ENCODE measurements around the gene CCR3.

CCR3 gene

GRCh38 chr3:46218196-46218709 is 24.0 kb upstream of the CCR3 start:
- Histone ChIP-seq H3K36me3 (ENCODE audit: control insufficient read depth in 1 of 2, insufficient read depth in 2 of 2, low read length in 2 of 2) (no peaks in the 10 kb centered on the region), H3K9ac (ENCODE audit: low read depth in 1 of 2, low read length in 2 of 2) (no peak overlapping the region), H3K4me3 (ENCODE audit: low read depth in 1 of 2, low read length in 2 of 2) (no peak overlapping the region), H3K9me3 (ENCODE audit: control insufficient read depth in 1 of 2, low read length in 2 of 2) (peaks cover 0 to 2% of the 10 kb centered on the region in 2 donors), H3K27me3 (ENCODE audit: control insufficient read depth in 1 of 2, insufficient read depth in 2 of 2, low read length in 2 of 2) (peaks cover 0 to 3% of the 10 kb centered on the region in 2 donors), H3K4me1 (ENCODE audit: control insufficient read depth in 1 of 2, insufficient read depth in 2 of 2, low read length in 2 of 2) (peaks cover 10 to 11% of the 10 kb centered on the region in 2 donors), H3K27ac (ENCODE audit: low read depth, low read length) (no peak overlapping the region)

DNA sequence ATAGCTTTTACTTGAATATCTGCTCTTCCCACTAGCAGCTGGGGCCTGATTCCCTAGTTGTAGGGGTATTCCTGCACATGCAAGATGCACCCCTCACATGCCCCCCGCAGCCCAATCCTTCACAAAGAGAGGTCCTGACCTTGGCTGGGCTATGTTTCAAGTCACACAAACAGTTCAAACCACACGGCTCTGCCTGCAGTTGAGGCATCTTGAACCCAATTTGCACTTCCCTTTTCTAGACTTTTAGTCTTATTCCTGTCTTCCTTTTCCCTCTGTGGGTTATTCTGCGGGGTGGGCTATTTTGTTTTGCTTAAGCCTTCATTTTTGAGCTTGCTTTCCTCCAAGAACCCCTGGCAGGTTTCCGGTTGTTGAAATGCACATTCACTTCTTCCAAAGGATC is 20.9 kb upstream of the CCR3 start:
- no peak overlapping the region for H3K4me3 ChIP-seq (ENCODE audit: low read depth in 1 of 2, low read length in 2 of 2)
- H3K36me3 ChIP-seq (ENCODE audit: control insufficient read depth in 1 of 2, insufficient read depth in 2 of 2, low read length in 2 of 2) = no peaks in the 10 kb centered on the region
- no peaks in the 10 kb centered on the region for H3K27me3 ChIP-seq (ENCODE audit: control insufficient read depth in 1 of 2, insufficient read depth in 2 of 2, low read length in 2 of 2)
- H3K27ac ChIP-seq (ENCODE audit: low read depth, low read length) = no peak overlapping the region
- H3K4me1 ChIP-seq (ENCODE audit: control insufficient read depth in 1 of 2, insufficient read depth in 2 of 2, low read length in 2 of 2) = peaks cover 0 to 3% of the 10 kb centered on the region in 2 donors
- H3K9me3 ChIP-seq (ENCODE audit: control insufficient read depth in 1 of 2, low read length in 2 of 2) = peaks cover 0 to 2% of the 10 kb centered on the region in 2 donors
- no peak overlapping the region for H3K9ac ChIP-seq (ENCODE audit: low read depth in 1 of 2, low read length in 2 of 2)

GRCh38 chr3:46221938-46222337 is 20.3 kb upstream of the CCR3 start:
- Histone ChIP-seq H3K36me3 (ENCODE audit: control insufficient read depth in 1 of 2, insufficient read depth in 2 of 2, low read length in 2 of 2) (no peaks in the 10 kb centered on the region), H3K4me3 (ENCODE audit: low read depth in 1 of 2, low read length in 2 of 2) (no peak overlapping the region), H3K4me1 (ENCODE audit: control insufficient read depth in 1 of 2, insufficient read depth in 2 of 2, low read length in 2 of 2) (peaks cover 0 to 3% of the 10 kb centered on the region in 2 donors), H3K9me3 (ENCODE audit: control insufficient read depth in 1 of 2, low read length in 2 of 2) (peaks cover 0 to 2% of the 10 kb centered on the region in 2 donors), H3K9ac (ENCODE audit: low read depth in 1 of 2, low read length in 2 of 2) (no peak overlapping the region), H3K27ac (ENCODE audit: low read depth, low read length) (no peak overlapping the region), H3K27me3 (ENCODE audit: control insufficient read depth in 1 of 2, insufficient read depth in 2 of 2, low read length in 2 of 2) (no peaks in the 10 kb centered on the region)

GRCh38 chr3:46222435-46223161 is 19.7 kb upstream of the CCR3 start:
- no peak overlapping the region for H3K9ac ChIP-seq (ENCODE audit: low read depth in 1 of 2, low read length in 2 of 2)
- no peaks in the 10 kb centered on the region for H3K36me3 ChIP-seq (ENCODE audit: control insufficient read depth in 1 of 2, insufficient read depth in 2 of 2, low read length in 2 of 2)
- H3K4me3 ChIP-seq (ENCODE audit: low read depth in 1 of 2, low read length in 2 of 2) = no peak overlapping the region
- H3K4me1 ChIP-seq (ENCODE audit: control insufficient read depth in 1 of 2, insufficient read depth in 2 of 2, low read length in 2 of 2) = peaks cover 0 to 3% of the 10 kb centered on the region in 2 donors
- H3K27me3 ChIP-seq (ENCODE audit: control insufficient read depth in 1 of 2, insufficient read depth in 2 of 2, low read length in 2 of 2) = no peaks in the 10 kb centered on the region
- peaks cover 0 to 2% of the 10 kb centered on the region in 2 donors for H3K9me3 ChIP-seq (ENCODE audit: control insufficient read depth in 1 of 2, low read length in 2 of 2)
- H3K27ac ChIP-seq (ENCODE audit: low read depth, low read length) = no peak overlapping the region

DNA sequence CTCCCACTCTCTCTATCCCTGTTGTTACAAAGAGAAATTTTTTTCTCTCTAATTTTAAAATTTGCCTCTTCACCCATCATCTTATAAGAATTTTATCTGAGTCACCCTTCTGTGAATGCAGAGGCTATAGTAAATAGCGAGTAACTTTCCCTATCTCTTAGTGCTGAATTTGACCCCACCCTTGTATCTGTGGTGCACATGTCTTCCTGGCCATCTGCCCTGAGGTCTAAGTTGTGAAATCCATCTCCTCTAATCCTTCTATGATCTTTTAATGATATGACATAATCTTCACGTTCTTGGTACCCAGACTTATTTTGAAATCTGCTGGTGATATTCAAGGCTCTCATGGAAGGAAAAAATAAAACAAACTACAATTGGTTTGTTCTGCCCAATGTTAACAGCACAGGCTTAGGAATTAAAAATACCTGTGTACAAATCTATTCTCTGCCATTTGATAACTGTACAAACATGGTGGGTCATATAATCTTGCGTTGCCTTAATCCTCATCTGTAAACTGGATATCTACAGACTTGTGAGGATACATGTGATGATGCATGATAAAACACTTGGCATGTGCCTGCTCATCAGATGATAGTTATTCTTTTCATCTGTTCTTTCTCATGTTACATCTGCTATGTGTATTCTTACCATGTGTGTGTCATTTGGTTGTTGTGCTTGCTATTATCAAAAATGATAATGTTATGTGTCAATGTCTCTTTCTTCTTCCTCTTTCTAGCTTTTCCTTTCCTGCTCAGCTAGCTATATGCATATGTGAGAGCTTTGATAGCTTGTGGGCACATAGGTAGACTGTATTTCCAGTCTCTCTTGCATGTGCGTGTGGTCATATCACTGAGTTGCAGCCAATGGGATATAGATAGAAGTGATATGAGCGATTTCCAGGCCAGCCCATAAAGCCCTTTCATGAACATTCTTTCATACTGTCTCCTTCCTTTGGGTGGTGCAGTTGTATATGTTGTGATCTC is 13.7 kb upstream of the CCR3 start:
- Histone ChIP-seq H3K27me3 (ENCODE audit: control insufficient read depth in 1 of 2, insufficient read depth in 2 of 2, low read length in 2 of 2) (no peaks in the 10 kb centered on the region), H3K36me3 (ENCODE audit: control insufficient read depth in 1 of 2, insufficient read depth in 2 of 2, low read length in 2 of 2) (no peaks in the 10 kb centered on the region), H3K4me1 (ENCODE audit: control insufficient read depth in 1 of 2, insufficient read depth in 2 of 2, low read length in 2 of 2) (no peaks in the 10 kb centered on the region), H3K9me3 (ENCODE audit: control insufficient read depth in 1 of 2, low read length in 2 of 2) (no peaks in the 10 kb centered on the region), H3K4me3 (ENCODE audit: low read depth in 1 of 2, low read length in 2 of 2) (no peak overlapping the region), H3K9ac (ENCODE audit: low read depth in 1 of 2, low read length in 2 of 2) (no peak overlapping the region), H3K27ac (ENCODE audit: low read depth, low read length) (no peak overlapping the region)

GRCh38 chr3:46231323-46231722 is 10.9 kb upstream of the CCR3 start:
- Histone ChIP-seq H3K9ac (ENCODE audit: low read depth in 1 of 2, low read length in 2 of 2) (no peak overlapping the region), H3K27me3 (ENCODE audit: control insufficient read depth in 1 of 2, insufficient read depth in 2 of 2, low read length in 2 of 2) (no peaks in the 10 kb centered on the region), H3K4me3 (ENCODE audit: low read depth in 1 of 2, low read length in 2 of 2) (no peak overlapping the region), H3K36me3 (ENCODE audit: control insufficient read depth in 1 of 2, insufficient read depth in 2 of 2, low read length in 2 of 2) (no peaks in the 10 kb centered on the region), H3K27ac (ENCODE audit: low read depth, low read length) (no peak overlapping the region), H3K9me3 (ENCODE audit: control insufficient read depth in 1 of 2, low read length in 2 of 2) (no peaks in the 10 kb centered on the region), H3K4me1 (ENCODE audit: control insufficient read depth in 1 of 2, insufficient read depth in 2 of 2, low read length in 2 of 2) (no peaks in the 10 kb centered on the region)

DNA sequence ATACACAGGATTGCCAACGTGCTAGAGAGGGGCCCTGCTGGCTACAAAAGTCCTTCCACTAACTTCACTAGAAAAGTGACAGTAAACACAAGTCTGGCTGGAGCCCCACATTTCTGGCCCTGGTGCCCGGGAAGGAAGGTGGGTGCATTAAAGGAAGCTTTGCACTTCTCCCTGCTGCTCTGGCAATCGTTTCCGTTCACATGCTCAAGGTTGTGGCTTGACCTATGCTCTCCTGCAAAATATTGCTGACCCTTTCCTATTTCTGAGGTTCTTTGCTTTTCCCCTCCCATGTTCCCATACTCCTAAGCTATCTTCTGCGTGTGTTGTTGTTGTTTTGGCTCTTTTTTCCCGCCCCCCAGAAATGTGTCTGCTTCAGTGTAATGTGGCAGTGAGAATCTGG is 9.1 kb upstream of the CCR3 start:
- no peak overlapping the region for H3K9ac ChIP-seq (ENCODE audit: low read depth in 1 of 2, low read length in 2 of 2)
- no peak overlapping the region for H3K4me3 ChIP-seq (ENCODE audit: low read depth in 1 of 2, low read length in 2 of 2)
- H3K4me1 ChIP-seq (ENCODE audit: control insufficient read depth in 1 of 2, insufficient read depth in 2 of 2, low read length in 2 of 2) = no peaks in the 10 kb centered on the region
- H3K9me3 ChIP-seq (ENCODE audit: control insufficient read depth in 1 of 2, low read length in 2 of 2) = no peaks in the 10 kb centered on the region
- H3K27ac ChIP-seq (ENCODE audit: low read depth, low read length) = no peak overlapping the region
- no peaks in the 10 kb centered on the region for H3K27me3 ChIP-seq (ENCODE audit: control insufficient read depth in 1 of 2, insufficient read depth in 2 of 2, low read length in 2 of 2)
- H3K36me3 ChIP-seq (ENCODE audit: control insufficient read depth in 1 of 2, insufficient read depth in 2 of 2, low read length in 2 of 2) = no peaks in the 10 kb centered on the region

GRCh38 chr3:46235425-46235824 is 6.8 kb upstream of the CCR3 start:
- Histone ChIP-seq H3K9me3 (ENCODE audit: control insufficient read depth in 1 of 2, low read length in 2 of 2) (no peaks in the 10 kb centered on the region), H3K4me3 (ENCODE audit: low read depth in 1 of 2, low read length in 2 of 2) (no peak overlapping the region), H3K36me3 (ENCODE audit: control insufficient read depth in 1 of 2, insufficient read depth in 2 of 2, low read length in 2 of 2) (no peaks in the 10 kb centered on the region), H3K4me1 (ENCODE audit: control insufficient read depth in 1 of 2, insufficient read depth in 2 of 2, low read length in 2 of 2) (peaks cover 0 to 4% of the 10 kb centered on the region in 2 donors), H3K27ac (ENCODE audit: low read depth, low read length) (no peak overlapping the region), H3K27me3 (ENCODE audit: control insufficient read depth in 1 of 2, insufficient read depth in 2 of 2, low read length in 2 of 2) (no peaks in the 10 kb centered on the region), H3K9ac (ENCODE audit: low read depth in 1 of 2, low read length in 2 of 2) (no peak overlapping the region)

GRCh38 chr3:46236294-46237054 is 5.8 kb upstream of the CCR3 start:
- Histone ChIP-seq H3K4me3 (ENCODE audit: low read depth in 1 of 2, low read length in 2 of 2) (no peak overlapping the region), H3K36me3 (ENCODE audit: control insufficient read depth in 1 of 2, insufficient read depth in 2 of 2, low read length in 2 of 2) (no peaks in the 10 kb centered on the region), H3K9ac (ENCODE audit: low read depth in 1 of 2, low read length in 2 of 2) (no peak overlapping the region), H3K9me3 (ENCODE audit: control insufficient read depth in 1 of 2, low read length in 2 of 2) (no peaks in the 10 kb centered on the region), H3K4me1 (ENCODE audit: control insufficient read depth in 1 of 2, insufficient read depth in 2 of 2, low read length in 2 of 2) (peaks cover 0 to 4% of the 10 kb centered on the region in 2 donors), H3K27ac (ENCODE audit: low read depth, low read length) (no peak overlapping the region), H3K27me3 (ENCODE audit: control insufficient read depth in 1 of 2, insufficient read depth in 2 of 2, low read length in 2 of 2) (no peaks in the 10 kb centered on the region)
